OCI-LY3 (cell line): ENCODE data around the gene PDE4D.

Experiments used
- CTCF ChIP-seq: fragments of 200-600, 300-600 bp; sonication (generic); IDR thresholded peaks from 2 replicates; pipeline ENCODE4 v1.5.1; 2014; ENCODE audit warnings: antibody characterized with exemption, low read length, low read depth
- EZH2phosphoT487 ChIP-seq: fragments of 200-600 bp; shearing (Covaris generic); IDR thresholded peaks from 2 replicates; pipeline ENCODE4 v1.6.1; 2018; ENCODE audit warnings: antibody characterized with exemption, mixed run types, low read depth

- TF ChIP-seq CTCF, result no peak
- no peak for TF ChIP-seq EZH2phosphoT487
Measured at GRCh38 chr5:59445741-59446140, 447.8 kb downstream of the PDE4D start.
